Measurements from ENCODE around the gene GAS2L3.

Gene GAS2L3

DNA sequence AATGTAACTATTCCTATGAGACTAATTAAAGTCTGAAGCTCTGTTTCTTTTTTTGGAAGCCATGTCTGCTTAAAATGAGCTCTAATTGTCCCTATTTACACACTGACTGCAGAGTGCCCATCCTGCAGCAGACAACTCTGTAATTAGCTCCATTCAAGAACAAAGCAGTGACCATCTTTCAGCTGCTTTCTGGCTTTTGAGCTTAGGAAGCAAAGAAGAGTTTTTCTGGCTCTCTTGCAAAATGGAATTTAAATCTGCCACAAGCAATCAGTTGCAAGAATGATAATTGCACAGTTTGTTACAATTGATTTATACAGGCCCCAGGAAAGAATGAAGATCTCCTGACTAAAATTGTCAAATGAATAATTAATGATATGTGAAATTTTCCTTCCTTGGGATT lies 83.4 kb downstream of the GAS2L3 start:
- Mint-ChIP-seq H3K4me1 (no peaks in the 10 kb centered on the region), H3K9me3 (peaks cover 5% of the 10 kb centered on the region), H3K4me3 (no peak overlapping the region), H3K27ac (no peak overlapping the region), H3K36me3 (ENCODE audit: low read depth) (no peaks in the 10 kb centered on the region), H3K27me3 (ENCODE audit: low read depth) (peaks cover 4% of the 10 kb centered on the region)
- TF ChIP-seq, protein P1, sequence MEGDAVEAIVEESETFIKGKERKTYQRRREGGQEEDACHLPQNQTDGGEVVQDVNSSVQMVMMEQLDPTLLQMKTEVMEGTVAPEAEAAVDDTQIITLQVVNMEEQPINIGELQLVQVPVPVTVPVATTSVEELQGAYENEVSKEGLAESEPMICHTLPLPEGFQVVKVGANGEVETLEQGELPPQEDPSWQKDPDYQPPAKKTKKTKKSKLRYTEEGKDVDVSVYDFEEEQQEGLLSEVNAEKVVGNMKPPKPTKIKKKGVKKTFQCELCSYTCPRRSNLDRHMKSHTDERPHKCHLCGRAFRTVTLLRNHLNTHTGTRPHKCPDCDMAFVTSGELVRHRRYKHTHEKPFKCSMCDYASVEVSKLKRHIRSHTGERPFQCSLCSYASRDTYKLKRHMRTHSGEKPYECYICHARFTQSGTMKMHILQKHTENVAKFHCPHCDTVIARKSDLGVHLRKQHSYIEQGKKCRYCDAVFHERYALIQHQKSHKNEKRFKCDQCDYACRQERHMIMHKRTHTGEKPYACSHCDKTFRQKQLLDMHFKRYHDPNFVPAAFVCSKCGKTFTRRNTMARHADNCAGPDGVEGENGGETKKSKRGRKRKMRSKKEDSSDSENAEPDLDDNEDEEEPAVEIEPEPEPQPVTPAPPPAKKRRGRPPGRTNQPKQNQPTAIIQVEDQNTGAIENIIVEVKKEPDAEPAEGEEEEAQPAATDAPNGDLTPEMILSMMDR (IDR thresholded peaks at IDR 0.05; ENCODE audit: unreplicated experiment in 3 of 3), result no peak

DNA sequence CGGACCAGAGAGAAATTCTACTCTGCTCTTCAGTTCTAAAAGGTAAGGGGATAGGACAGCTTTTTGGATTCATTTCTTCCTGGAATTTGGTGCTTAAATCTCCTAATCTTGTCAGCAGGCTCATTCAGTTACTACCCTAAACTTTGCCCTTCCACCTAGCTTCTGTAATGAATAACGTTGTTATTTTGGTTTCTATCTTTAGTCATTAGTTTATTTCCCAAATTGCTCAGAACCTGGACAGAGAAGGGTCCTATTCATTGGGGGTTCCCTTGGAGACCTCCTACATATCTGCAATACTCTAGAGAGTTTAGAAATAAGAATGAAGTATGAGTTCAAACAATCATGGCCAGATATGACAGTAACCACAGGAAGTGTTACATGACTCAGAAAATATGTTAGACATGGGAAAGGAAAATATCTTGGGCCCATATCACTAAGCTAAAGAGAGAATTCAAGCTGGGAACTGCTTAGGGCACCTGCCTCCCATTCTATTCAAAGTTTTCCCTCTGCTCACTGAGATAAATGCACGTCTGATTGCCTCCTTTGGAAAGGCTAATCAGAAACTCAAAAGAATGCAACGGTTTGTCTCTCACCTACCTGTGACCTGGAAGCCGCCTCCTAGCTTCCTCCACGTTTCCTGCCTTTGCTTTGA lies 87.9 kb downstream of the GAS2L3 start:
- TF ChIP-seq, protein P1 (IDR thresholded peaks at IDR 0.05; ENCODE audit: unreplicated experiment in 3 of 3), result no peak
- H3K4me3 Mint-ChIP-seq, result no peak overlapping the region
- H3K27ac Mint-ChIP-seq, result no peak overlapping the region
- H3K36me3 Mint-ChIP-seq (ENCODE audit: low read depth), result no peaks in the 10 kb centered on the region
- peaks cover 8% of the 10 kb centered on the region for H3K27me3 Mint-ChIP-seq (ENCODE audit: low read depth)
- H3K9me3 Mint-ChIP-seq, result peaks cover 5% of the 10 kb centered on the region
- H3K4me1 Mint-ChIP-seq, result no peaks in the 10 kb centered on the region

DNA sequence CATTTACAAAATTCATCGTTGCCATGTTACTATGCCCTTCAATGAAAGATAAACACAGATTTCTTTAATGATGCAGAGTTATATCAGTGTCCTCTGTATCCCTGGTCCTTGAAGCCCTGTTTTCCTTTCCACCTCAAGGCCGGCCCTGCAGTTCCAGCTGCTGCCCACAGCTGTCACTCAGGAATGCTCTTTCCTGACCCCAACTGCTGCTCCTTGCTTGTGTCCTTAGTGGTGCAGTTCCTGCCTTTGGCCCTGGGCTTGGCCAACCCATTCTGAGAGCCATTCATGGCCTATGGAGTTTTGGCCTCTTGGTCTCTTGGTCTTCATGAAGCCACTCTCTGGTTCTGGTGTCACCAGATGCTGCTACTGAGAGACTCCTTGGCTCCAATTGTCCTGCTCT lies 93.1 kb downstream of the GAS2L3 start:
- H3K27me3 Mint-ChIP-seq (ENCODE audit: low read depth), result peaks cover 6% of the 10 kb centered on the region
- H3K4me1 Mint-ChIP-seq, result peaks cover 6% of the 10 kb centered on the region
- TF ChIP-seq, protein P1 (IDR thresholded peaks at IDR 0.05; ENCODE audit: unreplicated experiment in 3 of 3), result no peak
- no peaks in the 10 kb centered on the region for H3K9me3 Mint-ChIP-seq
- no peak overlapping the region for H3K4me3 Mint-ChIP-seq
- H3K36me3 Mint-ChIP-seq (ENCODE audit: low read depth), result no peaks in the 10 kb centered on the region
- no peak overlapping the region for H3K27ac Mint-ChIP-seq

- Mint-ChIP-seq H3K9me3 (no peaks in the 10 kb centered on the region), H3K27ac (no peak overlapping the region), H3K36me3 (ENCODE audit: low read depth) (no peaks in the 10 kb centered on the region), H3K4me3 (no peak overlapping the region), H3K4me1 (peaks cover 10% of the 10 kb centered on the region), H3K27me3 (ENCODE audit: low read depth) (peaks cover 8% of the 10 kb centered on the region)
- TF ChIP-seq, protein P1 (IDR thresholded peaks at IDR 0.05; ENCODE audit: unreplicated experiment in 3 of 3), result peak; percentile 61 to 81 (median 74)
These were observed 95.6 kb downstream of the GAS2L3 start for GRCh38 chr12:100668945-100669536.

GRCh38 chr12:100669922-100670321 lies 96.4 kb downstream of the GAS2L3 start:
- Mint-ChIP-seq H3K36me3 (ENCODE audit: low read depth) (no peaks in the 10 kb centered on the region), H3K27ac (no peak overlapping the region), H3K4me1 (peaks cover 11% of the 10 kb centered on the region), H3K4me3 (no peak overlapping the region), H3K9me3 (no peaks in the 10 kb centered on the region), H3K27me3 (ENCODE audit: low read depth) (peaks cover 8% of the 10 kb centered on the region)
- TF ChIP-seq, protein P1 (IDR thresholded peaks at IDR 0.05; ENCODE audit: unreplicated experiment in 3 of 3), result no peak
